Pancreas (tissue), 10 donors: Measurements from ENCODE around the gene IMPDH1. TPM values are rescaled to one million over a fixed set of nuclear protein-coding genes. Genes with fewer than 3 reads are reported as not detected.
"Not testable (repeated sequence)": the region's sequence is repeated elsewhere in the genome, so short reads cannot be mapped to it uniquely, and the experiment has no call there.

Source experiments
- ATAC-seq, 4 donors: fragments of 200-7000 bp; cut with Tn5 transposase; one replicate each; pipeline versions ENCODE4 v1.8.0 to v1.9.1; 2020; ENCODE audit warnings: mild to moderate bottlenecking in 4 of 4, moderate library complexity in 4 of 4
- DNase-seq, 6 donors: peaks; one replicate each; pipeline ENCODE4 v3.0.0-alpha.2; 2020
- FAIRE-seq: peaks from 2 replicates; lab custom pipeline; 2012; peaks lifted over from hg19 to GRCh38; lab: Jason Lieb, UNC
- H3K27ac ChIP-seq, 4 donors: fragments of 200-600 bp; sonication (generic); 1 replicate in 3 of 4; 2 replicates in 1 of 4; pipeline versions ENCODE4 v1.5.0 to v1.8.0; 2020
- H3K27me3 ChIP-seq, 4 donors: fragments of 200-600 bp; one replicate each; pipeline ENCODE4 v1.8.0; 2021
- H3K36me3 ChIP-seq, 3 donors: fragments of 200-600 bp; sonication (generic) in 1 of 3; one replicate each; pipeline versions ENCODE4 v1.5.0 to v1.8.0; 2020 to 2021
- H3K4me1 ChIP-seq, 3 donors: fragments of 200-600 bp; one replicate each; pipeline ENCODE4 v1.8.0; 2021
- H3K4me3 ChIP-seq, 4 donors: fragments of 200-600 bp; sonication (generic) in 2 of 4; one replicate each; pipeline versions ENCODE4 v1.5.0 to v1.8.0; 2020 to 2021
- H3K9me3 ChIP-seq, 4 donors: fragments of 200-600 bp; one replicate each; pipeline ENCODE4 v1.8.0; 2021
- WGBS, 2 donors: extraction: QIAGEN DNeasy Blood & Tissue Kit; methylation state at CpG; one replicate each; pipeline ENCODE4 v1.1.7; 2013; 5-methylcytosine and 5-hydroxymethylcytosine counted together
- intact Hi-C, 3 donors: fragments of 100-400 bp; cut with DNase I; formaldehyde crosslinking; loops; one replicate each; pipeline versions ENCODE4 v1.11.1 to v1.14.2; 2022
- polyA plus RNA-seq, 2 donors: library from polyadenylated mRNA; stranded (reverse); fragments of 200-250 nt; gene quantifications; one replicate each; pipeline ENCODE4 v1.2.3, GENCODE V29; 2013
- total RNA-seq, 6 donors: library from RNA; stranded (reverse); fragmentation: NEBNext Ultra II Directional in 4 of 6; extraction: Animal tissue kit (Norgen Biotek cat#: 25700) in 4 of 6; gene quantifications; one replicate each; pipeline versions ENCODE4 v1.2.1 to v1.2.4, GENCODE V29; 2021 to 2023
- TF ChIP-seq, protein P1 (sequence below), 4 donors: fragments of 200-600 bp; sonication (generic) in 3 of 4; IDR thresholded peaks; one replicate each; pipeline versions ENCODE4 v1.5.0 to v1.8.0; 2021; ENCODE audit warnings: antibody characterized with exemption in 4 of 4
- donor health status: healthy with polysubstance abuse.
- donor health status: DM: no; HTN: no; CAD: no; lungs with moderate emphysema.
- donor health status: DM: no; HTN: no; CAD: no.
- donor health status: control.
- donor health status: control.
- donor health status: Bipolar disorder and iron deficiency.
- donor health status: DM: yes; HTN: yes; CAD: no.
- donor health status: DM: no; HTN: no; CAD: no.
- donor health status: DM: no; HTN: no; CAD: no.
- donor health status: DM: yes; HTN: yes; CAD: no.

Gene IMPDH1
- total RNA-seq: 10 to 100 TPM; 16.8 to 25.7 (median 19.8) TPM
- 10 to 100 TPM; 18.3 to 26.0 TPM for polyA plus RNA-seq

DNA sequence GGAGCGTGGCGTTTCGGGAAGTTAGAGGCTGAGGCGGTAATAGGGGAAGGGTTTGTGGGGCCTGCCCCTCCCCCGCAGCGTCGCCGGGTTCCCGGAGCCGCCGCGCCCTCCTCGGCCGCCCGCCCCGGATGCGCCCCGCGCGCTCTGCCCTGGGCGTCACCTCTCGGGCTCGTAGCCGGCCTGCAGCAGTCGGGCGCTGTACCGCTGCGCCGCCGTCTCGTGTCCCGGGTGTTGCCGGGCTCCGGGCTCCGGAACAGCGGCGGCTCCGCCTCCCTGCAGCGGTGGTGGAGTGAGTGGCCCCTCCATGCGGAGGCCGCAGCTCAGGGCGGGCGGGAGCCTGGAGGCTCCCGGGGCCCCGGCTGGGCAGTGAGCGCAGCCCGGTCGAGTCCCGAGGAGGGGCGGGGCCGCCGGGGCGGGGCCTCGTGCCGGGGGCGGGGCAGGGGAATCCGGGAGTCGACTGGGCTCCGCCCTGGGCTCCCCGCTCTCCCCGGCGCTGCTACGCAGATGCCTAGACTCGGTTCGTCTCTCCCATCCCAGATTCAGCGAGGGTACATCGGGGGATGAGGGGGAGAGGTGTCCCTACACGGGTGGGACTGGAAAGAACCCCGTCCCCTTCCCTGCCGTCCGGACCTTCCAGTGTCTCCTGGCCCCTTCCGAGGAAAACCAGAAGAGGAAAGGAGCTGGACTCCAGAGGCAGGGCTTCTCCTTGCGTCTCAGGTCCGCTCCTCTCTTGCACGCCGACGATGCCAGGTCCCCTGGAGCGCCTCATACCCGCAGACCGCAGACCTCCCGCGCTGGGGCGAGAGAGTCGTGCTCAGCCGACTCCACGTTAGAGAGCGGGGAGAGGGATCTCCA lies at the start of gene IMPDH1:
Gene IMPDH1, minus strand, starts transcription at position 387 of the 855 bp plus-strand sequence. Its CDS starts 81 bp downstream, at position 306.
- Histone ChIP-seq H3K27me3 (no peaks in the 10 kb centered on the region), H3K9me3 (no peaks in the 10 kb centered on the region), H3K4me3 (peak within 1 kb of the TSS; percentile 51 to 74 (median 62)), H3K4me1 (no peaks in the 10 kb centered on the region), H3K27ac (peak within 1 kb of the TSS; percentile 73 to 89 (median 76)), H3K36me3 (no peaks in the 10 kb centered on the region)
- TF ChIP-seq, protein P1, sequence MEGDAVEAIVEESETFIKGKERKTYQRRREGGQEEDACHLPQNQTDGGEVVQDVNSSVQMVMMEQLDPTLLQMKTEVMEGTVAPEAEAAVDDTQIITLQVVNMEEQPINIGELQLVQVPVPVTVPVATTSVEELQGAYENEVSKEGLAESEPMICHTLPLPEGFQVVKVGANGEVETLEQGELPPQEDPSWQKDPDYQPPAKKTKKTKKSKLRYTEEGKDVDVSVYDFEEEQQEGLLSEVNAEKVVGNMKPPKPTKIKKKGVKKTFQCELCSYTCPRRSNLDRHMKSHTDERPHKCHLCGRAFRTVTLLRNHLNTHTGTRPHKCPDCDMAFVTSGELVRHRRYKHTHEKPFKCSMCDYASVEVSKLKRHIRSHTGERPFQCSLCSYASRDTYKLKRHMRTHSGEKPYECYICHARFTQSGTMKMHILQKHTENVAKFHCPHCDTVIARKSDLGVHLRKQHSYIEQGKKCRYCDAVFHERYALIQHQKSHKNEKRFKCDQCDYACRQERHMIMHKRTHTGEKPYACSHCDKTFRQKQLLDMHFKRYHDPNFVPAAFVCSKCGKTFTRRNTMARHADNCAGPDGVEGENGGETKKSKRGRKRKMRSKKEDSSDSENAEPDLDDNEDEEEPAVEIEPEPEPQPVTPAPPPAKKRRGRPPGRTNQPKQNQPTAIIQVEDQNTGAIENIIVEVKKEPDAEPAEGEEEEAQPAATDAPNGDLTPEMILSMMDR (IDR thresholded peaks at IDR 0.05): no peak
- ATAC-seq (peak; percentile 90 to 94 (median 92)), DNase-seq (peak; percentile 84 to 96 (median 90)), FAIRE-seq (no peak)
- WGBS, 2 donors: 1% methylated on average over 70 to 87 of the region's 87 CpGs
- intact Hi-C loops: no loop called here

DNA sequence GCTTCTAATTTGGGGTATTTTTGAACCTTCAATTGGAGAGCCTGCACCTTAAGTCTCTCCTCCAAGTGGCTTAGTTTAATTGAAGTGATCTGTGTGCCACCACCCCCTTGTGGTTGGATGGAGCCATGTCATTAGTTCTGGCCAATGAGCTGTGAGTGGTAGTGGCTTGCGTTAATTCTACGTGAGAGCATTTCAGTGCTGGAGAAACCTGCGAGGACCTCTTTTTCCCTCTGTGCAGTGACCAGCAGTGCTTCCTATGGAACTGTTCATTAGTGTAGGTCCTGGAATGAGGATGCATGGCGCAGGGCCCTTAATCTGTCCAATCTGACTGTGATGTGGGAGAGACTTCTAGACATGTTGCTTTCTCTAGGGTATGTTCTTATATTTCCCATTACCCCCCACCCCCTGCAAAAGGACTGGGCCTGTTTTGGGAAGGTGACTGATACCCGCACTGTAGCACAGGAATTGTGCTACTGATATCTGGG lies 49.7 kb upstream of the IMPDH1 start:
- WGBS, 2 donors: 27 to 32% methylated on average over 5 of the region's 5 CpGs
- H3K4me1 ChIP-seq: peaks cover 16 to 24% (median 17%) of the 10 kb centered on the region in 3 donors
- TF ChIP-seq, protein P1 (IDR thresholded peaks at IDR 0.05): peak; percentile 47 to 75 (median 72)
- peak in 3 of 4 donors; percentile 46 to 60 (median 53) for ATAC-seq
- no peak overlapping the region for H3K27ac ChIP-seq
- no peak for FAIRE-seq
- peak in 4 of 6 donors; percentile 48 to 75 (median 52) for DNase-seq
- H3K36me3 ChIP-seq: no peaks in the 10 kb centered on the region
- no peaks in the 10 kb centered on the region for H3K27me3 ChIP-seq
- H3K9me3 ChIP-seq: no peaks in the 10 kb centered on the region
- H3K4me3 ChIP-seq: no peak overlapping the region
- intact Hi-C loops: loop anchor here in 1 of 3 donors (5.0 kb wide), 1 partner anchor 37 kb away; no protein-coding TSS in a partner anchor

DNA sequence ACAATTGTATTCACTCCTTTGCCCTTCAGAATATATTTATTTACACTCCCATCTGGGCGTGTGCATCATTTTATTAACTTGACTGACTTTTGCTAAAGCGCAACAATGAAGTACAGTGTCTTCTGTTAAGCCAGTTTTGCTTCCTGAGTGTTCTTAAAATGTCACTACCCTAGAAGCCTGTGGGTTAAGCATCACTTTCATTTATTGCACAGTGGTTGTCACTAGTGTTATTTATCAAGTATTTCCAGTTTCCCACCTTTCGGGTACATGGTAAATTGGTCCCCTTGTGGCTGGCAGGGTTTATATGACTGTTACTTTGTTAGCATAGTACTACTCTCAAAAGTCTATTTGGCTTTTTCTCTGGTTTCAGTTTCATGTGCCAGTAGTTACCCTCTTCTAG lies 49.2 kb upstream of the IMPDH1 start:
- H3K9me3 ChIP-seq: no peaks in the 10 kb centered on the region
- FAIRE-seq: no peak
- TF ChIP-seq, protein P1 (IDR thresholded peaks at IDR 0.05): no peak
- DNase-seq: no peak
- no peak overlapping the region for H3K27ac ChIP-seq
- H3K4me3 ChIP-seq: no peak overlapping the region
- no peak for ATAC-seq
- peaks cover 18 to 24% (median 19%) of the 10 kb centered on the region in 3 donors for H3K4me1 ChIP-seq
- no peaks in the 10 kb centered on the region for H3K27me3 ChIP-seq
- intact Hi-C loops: loop anchor here in 1 of 3 donors (5.0 kb wide), 1 partner anchor 37 kb away; no protein-coding TSS in a partner anchor
- no peaks in the 10 kb centered on the region for H3K36me3 ChIP-seq
- 35 to 39% methylated on average over 3 of the region's 3 CpGs for WGBS, 2 donors

DNA sequence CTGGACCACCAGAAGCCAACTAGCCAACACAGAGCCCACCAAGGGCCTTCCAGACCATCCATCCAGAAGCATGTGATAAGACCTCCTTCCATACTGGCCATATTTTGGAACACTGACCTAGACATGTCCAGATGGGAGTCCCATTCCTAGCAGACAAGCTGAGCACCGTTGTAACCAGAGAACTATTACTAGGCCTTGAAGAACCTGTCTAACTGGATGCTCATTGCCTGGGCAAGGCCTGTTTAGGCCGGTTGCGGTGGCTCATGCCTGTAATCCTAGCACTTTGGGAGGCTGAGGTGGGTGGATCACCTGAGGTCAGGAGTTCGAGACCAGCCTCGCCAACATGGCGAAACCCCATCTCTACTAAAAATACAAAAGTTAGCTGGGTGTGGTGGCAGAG lies 47.6 kb upstream of the IMPDH1 start:
- 79 to 81% methylated on average over 6 of the region's 6 CpGs for WGBS, 2 donors
- not testable (repeated sequence) for FAIRE-seq, H3K4me3 ChIP-seq, H3K27me3 ChIP-seq, H3K36me3 ChIP-seq, H3K27ac ChIP-seq, ATAC-seq, DNase-seq, H3K9me3 ChIP-seq
- intact Hi-C loops: loop anchor here in 1 of 3 donors (5.0 kb wide), 1 partner anchor 35 kb away; no protein-coding TSS in a partner anchor
- H3K4me1 ChIP-seq: peaks cover 25 to 36% (median 30%) of the 10 kb centered on the region in 3 donors

DNA sequence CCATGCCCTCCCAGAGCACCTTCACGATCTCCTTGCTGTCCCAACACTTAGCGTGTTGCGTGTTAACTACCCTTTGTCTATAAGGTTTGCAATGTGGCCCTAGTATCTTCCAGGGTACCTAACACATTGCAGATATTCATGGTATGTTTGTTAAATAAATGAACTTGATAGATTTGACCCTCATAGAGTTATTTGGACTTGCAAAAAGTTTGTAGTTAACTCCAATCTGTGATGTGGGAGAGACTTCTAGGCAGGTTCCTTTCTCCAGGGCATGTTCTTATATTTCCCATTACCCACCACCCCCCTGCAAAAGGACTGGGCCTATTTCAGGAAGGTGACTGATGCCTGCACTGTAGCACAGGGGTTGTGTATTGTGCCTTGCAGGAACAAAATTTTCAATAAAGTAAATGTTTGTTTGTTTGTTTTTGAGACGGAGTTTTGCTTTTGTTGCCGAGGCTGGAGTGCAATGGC lies 46.5 kb upstream of the IMPDH1 start:
- DNase-seq (no peak), ATAC-seq (no peak), FAIRE-seq (no peak)
- intact Hi-C loops: loop anchor here in 1 of 3 donors (5.0 kb wide), 1 partner anchor 34 kb away; no protein-coding TSS in a partner anchor
- Histone ChIP-seq H3K27ac (peak overlapping the region; percentile 77 to 94 (median 88)), H3K36me3 (no peaks in the 10 kb centered on the region), H3K27me3 (no peaks in the 10 kb centered on the region), H3K9me3 (no peaks in the 10 kb centered on the region), H3K4me3 (peak overlapping the region; percentile 74 to 99 (median 86)), H3K4me1 (peaks cover 25 to 36% (median 30%) of the 10 kb centered on the region in 3 donors)
- WGBS, 2 donors: 1 to 2% methylated on average over 5 of the region's 5 CpGs
- TF ChIP-seq, protein P1 (IDR thresholded peaks at IDR 0.05): no peak
